H9 (cell line): ENCODE results near the gene IRF1. TPM values are rescaled to one million over a fixed set of nuclear protein-coding genes. Genes with fewer than 3 reads are reported as not detected.

Source experiments
- DNase-seq: peaks from one replicate; pipeline ENCODE4 v3.0.0-alpha.2; 2017
- H2AFZ ChIP-seq: one replicate; pipeline ENCODE4 v1.6.1; 2013; ENCODE audit warnings: mild to moderate bottlenecking, low read length, control low read depth, moderate library complexity
- H2AK5ac ChIP-seq: 2 replicates; pipeline ENCODE4 v1.6.1; 2013; ENCODE audit warnings: low read length, control low read depth, mixed read lengths; ENCODE audit not compliant: insufficient read length
- H2BK120ac ChIP-seq: one replicate; pipeline ENCODE4 v1.6.1; 2013; ENCODE audit warnings: low read depth, mild to moderate bottlenecking, low read length, control low read depth, inconsistent platforms; ENCODE audit not compliant: poor library complexity, severe bottlenecking
- H2BK12ac ChIP-seq: 2 replicates; pipeline ENCODE4 v1.6.1; 2013; ENCODE audit warnings: low read length, control low read depth, mixed read lengths, low read depth; ENCODE audit not compliant: insufficient read length
- H2BK15ac ChIP-seq: 2 replicates; pipeline ENCODE4 v1.6.1; 2013; ENCODE audit warnings: low read depth, low read length, control low read depth
- H2BK20ac ChIP-seq: one replicate; pipeline ENCODE4 v1.6.1; 2013; ENCODE audit warnings: low read depth, mild to moderate bottlenecking, low read length, control low read depth, inconsistent platforms; ENCODE audit not compliant: poor library complexity, severe bottlenecking
- H2BK5ac ChIP-seq: 2 replicates; pipeline ENCODE4 v1.6.1; 2013; ENCODE audit warnings: low read length, control low read depth, mixed read lengths; ENCODE audit not compliant: insufficient read length
- H3K14ac ChIP-seq: 2 replicates; pipeline ENCODE4 v1.6.1; 2013; ENCODE audit warnings: low read length, control low read depth; ENCODE audit not compliant: insufficient read depth
- H3K18ac ChIP-seq: 2 replicates; pipeline ENCODE4 v1.6.1; 2013; ENCODE audit warnings: low read depth, mild to moderate bottlenecking, mixed read lengths, low read length, control low read depth; ENCODE audit not compliant: insufficient read length
- H3K23ac ChIP-seq: 2 replicates; pipeline ENCODE4 v1.6.1; 2013; ENCODE audit warnings: low read length, control low read depth, mixed read lengths, low read depth; ENCODE audit not compliant: insufficient read length
- H3K23me2 ChIP-seq: 2 replicates; pipeline ENCODE4 v1.6.1; 2013; ENCODE audit warnings: low read depth, mild to moderate bottlenecking, mixed read lengths, low read length, control low read depth; ENCODE audit not compliant: insufficient read length, poor library complexity, severe bottlenecking
- H3K27ac ChIP-seq: 2 replicates; pipeline ENCODE4 v1.5.1; 2013; ENCODE audit warnings: low read length, control low read depth, mixed read lengths, low read depth; ENCODE audit not compliant: insufficient read length
- H3K27me3 ChIP-seq: 2 replicates; pipeline ENCODE4 v1.6.1; 2013; ENCODE audit warnings: low read length, control low read depth, inconsistent platforms; ENCODE audit not compliant: insufficient read depth
- H3K4ac ChIP-seq: 2 replicates; pipeline ENCODE4 v1.6.1; 2013; ENCODE audit warnings: low read depth, mild to moderate bottlenecking, control low read depth, inconsistent platforms, low read length, moderate library complexity
- H3K4me1 ChIP-seq: 2 replicates; pipeline ENCODE4 v1.6.1; 2013; ENCODE audit warnings: low read length, control low read depth, inconsistent platforms; ENCODE audit not compliant: insufficient read depth
- H3K4me2 ChIP-seq: 2 replicates; pipeline ENCODE4 v1.6.1; 2013; ENCODE audit warnings: low read length, control low read depth, mixed read lengths; ENCODE audit not compliant: insufficient read length, insufficient read depth
- H3K56ac ChIP-seq: 2 replicates; pipeline ENCODE4 v1.6.1; 2013; ENCODE audit warnings: low read depth, mild to moderate bottlenecking, mixed read lengths, low read length, control low read depth; ENCODE audit not compliant: insufficient read length
- H3K79me1 ChIP-seq: 2 replicates; pipeline ENCODE4 v1.6.1; 2013; ENCODE audit warnings: low read depth, mild to moderate bottlenecking, moderate library complexity, low read length, control low read depth, inconsistent platforms; ENCODE audit not compliant: insufficient read depth, poor library complexity, severe bottlenecking
- H3K79me2 ChIP-seq: 2 replicates; pipeline ENCODE4 v1.6.1; 2013; ENCODE audit warnings: low read length, control low read depth, inconsistent platforms; ENCODE audit not compliant: insufficient read depth
- H3K9ac ChIP-seq: 2 replicates; pipeline ENCODE4 v1.6.1; 2013; ENCODE audit warnings: low read length, control low read depth, mixed read lengths; ENCODE audit not compliant: insufficient read length; ENCODE audit errors: extremely low read depth
- H3K9me3 ChIP-seq: one replicate; pipeline ENCODE4 v1.6.1; 2013; ENCODE audit warnings: low read depth, low read length, inconsistent platforms; ENCODE audit not compliant: control insufficient read depth
- H3T11ph ChIP-seq: one replicate; pipeline ENCODE4 v1.6.1; 2013; ENCODE audit warnings: mild to moderate bottlenecking, low read length, control low read depth, inconsistent platforms
- H4K20me1 ChIP-seq: one replicate; pipeline ENCODE4 v1.6.1; 2013; ENCODE audit not compliant: control insufficient read depth, insufficient read length, insufficient read depth
- H4K5ac ChIP-seq: 2 replicates; pipeline ENCODE4 v1.6.1; 2013; ENCODE audit warnings: low read depth, mild to moderate bottlenecking, mixed read lengths, low read length, control low read depth; ENCODE audit not compliant: insufficient read length
- H4K8ac ChIP-seq: replicated peaks from 2 replicates; pipeline ENCODE4 v1.6.1; 2013; ENCODE audit warnings: low read length, control low read depth, mixed read lengths, low read depth; ENCODE audit not compliant: insufficient read length
- H4K91ac ChIP-seq: 2 replicates; pipeline ENCODE4 v1.6.1; 2013; ENCODE audit warnings: low read depth, mild to moderate bottlenecking, moderate library complexity, mixed read lengths, low read length, control low read depth; ENCODE audit not compliant: insufficient read length
- H3K27ac Mint-ChIP-seq, 3 experiments: 2 replicates in 2 of 3; 3 replicates in 1 of 3; pipeline ENCODE4 v1.8.0; 2020 to 2021; ENCODE audit warnings: mixed read lengths in 3 of 3, mild to moderate bottlenecking in 1 of 3, moderate library complexity in 1 of 3
- H3K27me3 Mint-ChIP-seq: 2 replicates; pipeline ENCODE4 v1.8.0; 2021; ENCODE audit warnings: low read depth, mild to moderate bottlenecking, moderate library complexity, mixed read lengths
- H3K36me3 Mint-ChIP-seq, 3 experiments: 2 replicates in 2 of 3; 3 replicates in 1 of 3; pipeline ENCODE4 v1.8.0; 2020 to 2021; ENCODE audit warnings: low read depth in 3 of 3, mixed read lengths in 3 of 3; ENCODE audit not compliant: insufficient read depth in 1 of 3
- H3K4me1 Mint-ChIP-seq, 2 experiments: 2 replicates each; pipeline ENCODE4 v1.8.0; 2020; ENCODE audit warnings: mixed read lengths in 2 of 2
- H3K4me3 Mint-ChIP-seq, 2 experiments: 2 replicates in 1 of 2; 3 replicates in 1 of 2; pipeline ENCODE4 v1.8.0; 2020 to 2021; ENCODE audit warnings: mild to moderate bottlenecking in 2 of 2, mixed read lengths in 2 of 2, moderate library complexity in 1 of 2
- H3K9me3 Mint-ChIP-seq, 2 experiments: 2 replicates in 1 of 2; 3 replicates in 1 of 2; pipeline ENCODE4 v1.8.0; 2020; ENCODE audit warnings: mild to moderate bottlenecking in 2 of 2, mixed read lengths in 2 of 2, moderate library complexity in 1 of 2
- WGBS: extraction: QIAGEN DNeasy Blood & Tissue Kit; methylation state at CpG from one replicate; pipeline ENCODE4 v1.1.7; 2013; ENCODE audit warnings: missing lambda C conversion rate, low lambda C conversion rate, mixed read lengths; ENCODE audit not compliant: insufficient read length; ENCODE audit errors: extremely low coverage; 5-methylcytosine and 5-hydroxymethylcytosine counted together
- total RNA-seq: library from RNA; stranded (reverse); gene quantifications from 2 replicates; pipeline ENCODE4 v1.2.1, GENCODE V29; 2021
- TF ChIP-seq, protein P1 (sequence below): fragments of 200-600 bp; sonication (generic); conservative IDR thresholded peaks from 3 replicates; pipeline ENCODE4 v1.8.0; 2021; ENCODE audit warnings: antibody characterized with exemption, mild to moderate bottlenecking

The IRF1 gene
- total RNA-seq, 1 experiment from 2014 or later: 8.7 TPM

DNA sequence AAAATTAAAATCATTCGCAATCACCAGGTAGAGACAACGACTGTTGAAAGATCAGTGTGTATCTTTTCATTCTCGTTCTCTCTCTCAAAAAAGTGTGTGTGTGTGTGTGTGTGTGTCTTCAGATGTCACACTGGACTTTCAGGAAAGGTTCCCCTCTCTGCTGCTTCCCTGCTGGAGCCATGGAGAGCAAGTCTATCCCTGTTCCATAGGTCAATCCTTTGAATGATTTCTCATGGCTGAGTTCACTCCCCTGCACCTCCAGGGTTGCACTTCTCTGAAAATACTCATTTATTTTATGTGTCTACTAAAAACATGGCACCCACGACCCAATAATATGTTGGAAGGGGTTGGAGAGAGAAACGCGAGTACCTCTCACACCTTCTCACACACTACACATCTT is 28.2 kb downstream of the IRF1 start:
- Histone ChIP-seq H2AFZ (no peak overlapping the region), H3K14ac (no peak overlapping the region), H3K79me2 (no peaks in the 10 kb centered on the region), H2BK20ac (no peak overlapping the region), H2BK5ac (no peak overlapping the region), H3K27me3 (no peaks in the 10 kb centered on the region), H3K4ac (no peak overlapping the region), H4K8ac (no peak overlapping the region), H3K9me3 (no peaks in the 10 kb centered on the region), H3K23ac (no peak overlapping the region), H3K9ac (no peak overlapping the region), H3K4me1 (peaks cover 12% of the 10 kb centered on the region; the same call in 1 of the 2 replicates), H3K27ac (no peak overlapping the region), H3K4me2 (no peak overlapping the region), H2BK12ac (no peak overlapping the region), H2AK5ac (no peak overlapping the region), H3K18ac (no peak overlapping the region), H4K5ac (no peak overlapping the region), H2BK120ac (no peak overlapping the region), H4K20me1 (no peaks in the 10 kb centered on the region), H4K91ac (no peak overlapping the region), H2BK15ac (no peak overlapping the region), H3K23me2 (no peaks in the 10 kb centered on the region), H3K56ac (no peak overlapping the region), H3T11ph (no peak overlapping the region), H3K79me1 (no peaks in the 10 kb centered on the region)
- TF ChIP-seq, protein P1, sequence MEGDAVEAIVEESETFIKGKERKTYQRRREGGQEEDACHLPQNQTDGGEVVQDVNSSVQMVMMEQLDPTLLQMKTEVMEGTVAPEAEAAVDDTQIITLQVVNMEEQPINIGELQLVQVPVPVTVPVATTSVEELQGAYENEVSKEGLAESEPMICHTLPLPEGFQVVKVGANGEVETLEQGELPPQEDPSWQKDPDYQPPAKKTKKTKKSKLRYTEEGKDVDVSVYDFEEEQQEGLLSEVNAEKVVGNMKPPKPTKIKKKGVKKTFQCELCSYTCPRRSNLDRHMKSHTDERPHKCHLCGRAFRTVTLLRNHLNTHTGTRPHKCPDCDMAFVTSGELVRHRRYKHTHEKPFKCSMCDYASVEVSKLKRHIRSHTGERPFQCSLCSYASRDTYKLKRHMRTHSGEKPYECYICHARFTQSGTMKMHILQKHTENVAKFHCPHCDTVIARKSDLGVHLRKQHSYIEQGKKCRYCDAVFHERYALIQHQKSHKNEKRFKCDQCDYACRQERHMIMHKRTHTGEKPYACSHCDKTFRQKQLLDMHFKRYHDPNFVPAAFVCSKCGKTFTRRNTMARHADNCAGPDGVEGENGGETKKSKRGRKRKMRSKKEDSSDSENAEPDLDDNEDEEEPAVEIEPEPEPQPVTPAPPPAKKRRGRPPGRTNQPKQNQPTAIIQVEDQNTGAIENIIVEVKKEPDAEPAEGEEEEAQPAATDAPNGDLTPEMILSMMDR: no peak
- no peaks in the 10 kb centered on the region for H3K36me3 Mint-ChIP-seq
- no CpG with 5 or more reads among the region's 6 CpGs for WGBS
- H3K9me3 Mint-ChIP-seq: no peaks in the 10 kb centered on the region; a peak in 1 of 5 replicates
- peaks cover 9% of the 10 kb centered on the region for H3K27me3 Mint-ChIP-seq
- H3K4me1 Mint-ChIP-seq: peaks cover 27 to 29% of the 10 kb centered on the region in 2 experiments
- H3K27ac Mint-ChIP-seq: no peak overlapping the region
- no peak overlapping the region for H3K4me3 Mint-ChIP-seq
- DNase-seq: no peak
